ENCODE data around the gene N4BP2L2. TPM values are rescaled to one million over a fixed set of nuclear protein-coding genes. Genes with fewer than 3 reads are reported as not detected.

The N4BP2L2 gene
- total RNA-seq, 1 experiment from 2014 or later: 61.4 TPM

DNA sequence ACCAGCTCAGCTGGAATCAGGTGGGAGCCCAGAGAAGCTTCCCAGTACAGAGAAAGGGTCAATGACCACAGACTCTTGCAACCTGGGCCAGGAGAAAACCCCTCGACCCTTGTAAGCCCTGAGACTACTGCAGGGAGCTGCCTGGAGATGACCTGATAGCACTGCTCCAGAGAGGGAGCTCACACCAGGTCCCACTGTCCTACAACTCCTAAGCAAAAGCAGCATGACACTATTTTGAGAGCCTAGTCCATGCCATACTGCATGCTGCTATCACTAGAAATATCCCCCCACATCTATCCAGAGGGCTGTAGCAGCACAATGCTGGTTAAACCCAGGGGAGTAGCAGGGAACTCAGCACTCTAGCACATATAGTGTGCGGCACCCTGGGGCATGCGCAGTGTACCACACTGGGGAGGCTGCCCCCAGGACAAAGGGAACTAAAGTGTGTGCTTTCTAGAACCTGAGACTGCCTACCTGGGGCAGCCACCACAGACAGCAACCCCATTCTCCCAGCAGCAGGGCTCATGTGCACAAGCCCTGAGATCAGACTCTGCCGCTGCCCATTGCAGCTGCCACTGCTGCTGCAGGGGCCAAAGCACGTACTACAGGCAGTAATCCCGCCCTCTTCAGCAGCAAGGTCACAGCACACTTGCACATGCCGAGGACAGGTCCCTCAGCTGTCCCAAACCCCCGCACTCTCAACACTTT is 83.6 kb downstream of the N4BP2L2 start:
- no CpG with 5 or more reads among the region's 8 CpGs for WGBS (ENCODE audit: extremely low coverage, insufficient read length, low lambda C conversion rate)
- H4K5ac ChIP-seq (ENCODE audit: insufficient read length, low read depth, low read length): no peak overlapping the region
- TF ChIP-seq CTCF (conservative IDR thresholded peaks at IDR 0.05): no peak
- H3K23ac ChIP-seq (ENCODE audit: insufficient read length, low read depth, low read length): no peak overlapping the region
- H3K9me3 ChIP-seq (ENCODE audit: control insufficient read depth, low read depth, low read length): no peaks in the 10 kb centered on the region
- H4K8ac ChIP-seq (replicated peaks; ENCODE audit: insufficient read length, low read depth, low read length): no peak overlapping the region
- no peak overlapping the region for H2BK120ac ChIP-seq (ENCODE audit: low read depth, low read length, poor library complexity, severe bottlenecking)
- H3K14ac ChIP-seq (ENCODE audit: insufficient read depth, low read length): no peak overlapping the region
- H2BK20ac ChIP-seq (ENCODE audit: low read depth, low read length, poor library complexity, severe bottlenecking): no peak overlapping the region
- H2AK5ac ChIP-seq (ENCODE audit: insufficient read length, low read length): no peak overlapping the region
- no peak overlapping the region for H4K91ac ChIP-seq (ENCODE audit: insufficient read length, low read depth, low read length)
- no peak overlapping the region for H2BK12ac ChIP-seq (ENCODE audit: insufficient read length, low read depth, low read length)
- H2BK5ac ChIP-seq (ENCODE audit: insufficient read length, low read length): no peak overlapping the region
- no peaks in the 10 kb centered on the region for H4K20me1 ChIP-seq (ENCODE audit: control insufficient read depth, insufficient read depth, insufficient read length)
- H3K27ac ChIP-seq (ENCODE audit: insufficient read length, low read depth, low read length): no peak overlapping the region
- H3K9ac ChIP-seq (ENCODE audit: extremely low read depth, insufficient read length, low read length): no peak overlapping the region
- H3K4ac ChIP-seq (ENCODE audit: low read depth, low read length): no peak overlapping the region
- no peak for DNase-seq
- Mint-ChIP-seq H3K27ac (no peak overlapping the region; a peak in 1 of 7 replicates), H3K36me3 (ENCODE audit: insufficient read depth in 1 of 3, low read depth in 3 of 3) (peaks cover 1 to 15% (median 7%) of the 10 kb centered on the region in 3 experiments; a peak in 4 of 7 replicates), H3K4me1 (no peaks in the 10 kb centered on the region), H3K9me3 (peaks cover 10 to 13% of the 10 kb centered on the region in 2 experiments), H3K27me3 (ENCODE audit: low read depth) (no peaks in the 10 kb centered on the region), H3K4me3 (no peak overlapping the region)
- no peaks in the 10 kb centered on the region for H3K27me3 ChIP-seq (ENCODE audit: insufficient read depth, low read length)
- H2BK15ac ChIP-seq (ENCODE audit: low read depth, low read length): no peak overlapping the region
- no peaks in the 10 kb centered on the region for H3K79me2 ChIP-seq (ENCODE audit: insufficient read depth, low read length)
- H3K23me2 ChIP-seq (ENCODE audit: insufficient read length, low read depth, low read length, poor library complexity, severe bottlenecking): no peaks in the 10 kb centered on the region
- H3T11ph ChIP-seq (ENCODE audit: low read length): no peak overlapping the region
- H3K4me1 ChIP-seq (ENCODE audit: insufficient read depth, low read length): no peaks in the 10 kb centered on the region
- no peak overlapping the region for H3K18ac ChIP-seq (ENCODE audit: insufficient read length, low read depth, low read length)
- H3K4me2 ChIP-seq (ENCODE audit: insufficient read depth, insufficient read length, low read length): no peak overlapping the region
- no peaks in the 10 kb centered on the region for H3K79me1 ChIP-seq (ENCODE audit: insufficient read depth, low read depth, low read length, poor library complexity, severe bottlenecking)
- no peak overlapping the region for H2AFZ ChIP-seq (ENCODE audit: low read length)
- no peak overlapping the region for H3K56ac ChIP-seq (ENCODE audit: insufficient read length, low read depth, low read length)
